HCT116 (cell line): ENCODE measurements around the gene HMGXB3. TPM values are rescaled to one million over a fixed set of nuclear protein-coding genes. Genes with fewer than 3 reads are reported as not detected.

Experiments used
- ATAC-seq: fragments of 200-7000 bp; cut with Tn5 transposase; 2 replicates; pipeline ENCODE4 v1.9.1; 2020; ENCODE audit warnings: mild to moderate bottlenecking, moderate library complexity
- BruUV-seq: library from RNA; stranded (reverse); fragments of 400-500 nt; replicated peaks from 2 replicates; lab custom pipeline; 2021; lab: Mats Ljungman, UMichigan
- CTCF ChIA-PET: fragments of 300-600 bp; sonication (Branson Sonifier 250); formaldehyde crosslinking; loops from one replicate; lab custom pipeline; 2021; ENCODE audit warnings: antibody characterized with exemption; lab: Charles Lee
- POLR2A ChIA-PET: fragments of 300-600, 350-600 bp; sonication (Branson Sonifier 250); formaldehyde crosslinking; loops from one replicate; lab custom pipeline; 2021; ENCODE audit warnings: antibody characterized with exemption; lab: Charles Lee
- RAD21 ChIA-PET, 2 experiments: fragments of 300-600 bp; sonication (Branson Sonifier 250); formaldehyde crosslinking; loops; one replicate each; lab custom pipeline; 2023; ENCODE audit warnings: low total read pairs in 2 of 2; ENCODE audit not compliant: uncharacterized antibody in 2 of 2, unreplicated experiment in 2 of 2, low non-redundant PET in 1 of 2; lab: Charles Lee
- DNase-seq: peaks from one replicate; pipeline ENCODE4 v3.0.0-alpha.2; 2010; ENCODE audit warnings: low read depth, low spot score
- H2AFZ ChIP-seq: fragments of 200-600 bp; shearing (Covaris generic), sonication (generic); 2 replicates; pipeline ENCODE4 v1.6.1; 2017; ENCODE audit warnings: low read depth, mixed run types, mixed read lengths, antibody characterized with exemption, low read length; ENCODE audit not compliant: poor library complexity, severe bottlenecking
- H3K27ac ChIP-seq: 2 replicates; pipeline ENCODE4 v1.5.1; 2012; ENCODE audit warnings: low read depth, low read length
- H3K27me3 ChIP-seq: fragments of 200-600 bp; sonication (generic); 2 replicates; pipeline ENCODE4 v1.6.1; 2016; ENCODE audit warnings: mixed run types, low read length, mixed read lengths; ENCODE audit not compliant: insufficient read depth
- H3K36me3 ChIP-seq, 2 experiments: fragments of 200-500 bp in 1 of 2; fragments of 200-600 bp in 1 of 2; sonication (Bioruptor generic) in 1 of 2; sonication (generic) in 1 of 2; 2 replicates each; pipeline versions ENCODE4 v1.5.1 to v1.6.1; 2014 to 2016; ENCODE audit warnings: low read length in 2 of 2, inconsistent platforms in 1 of 2, mixed read lengths in 1 of 2, mixed run types in 1 of 2; ENCODE audit not compliant: insufficient read depth in 2 of 2, control insufficient read depth in 1 of 2
- H3K4me1 ChIP-seq, 2 experiments: fragments of 200-600 bp in 1 of 2; sonication (generic) in 1 of 2; 2 replicates each; pipeline versions ENCODE4 v1.5.1 to v1.6.1; 2012 to 2017; ENCODE audit warnings: low read length in 2 of 2, inconsistent platforms in 1 of 2, mild to moderate bottlenecking in 1 of 2, mixed read lengths in 1 of 2, mixed run types in 1 of 2, moderate library complexity in 1 of 2; ENCODE audit not compliant: insufficient read depth in 2 of 2, control insufficient read depth in 1 of 2
- H3K4me2 ChIP-seq: fragments of 200-600 bp; sonication (generic); 2 replicates; pipeline ENCODE4 v1.6.1; 2017; ENCODE audit warnings: mixed run types, low read length, mixed read lengths
- H3K4me3 ChIP-seq, 2 experiments: fragments of 200-600 bp in 1 of 2; sonication (generic) in 1 of 2; replicated peaks in 1 of 2; 2 replicates each; pipeline ENCODE4 v1.5.1; 2011 to 2016; ENCODE audit warnings: low read length in 2 of 2, control low read depth in 1 of 2, low read depth in 1 of 2, mild to moderate bottlenecking in 1 of 2, mixed read lengths in 1 of 2, mixed run types in 1 of 2
- H3K79me2 ChIP-seq: fragments of 200-600 bp; sonication (generic); 2 replicates; pipeline ENCODE4 v1.6.1; 2017; ENCODE audit warnings: mild to moderate bottlenecking, mixed run types, low read length, moderate library complexity, mixed read lengths; ENCODE audit not compliant: insufficient read depth
- H3K9ac ChIP-seq: fragments of 200-600 bp; sonication (generic); 2 replicates; pipeline ENCODE4 v1.6.1; 2016; ENCODE audit warnings: low read length, mixed read lengths
- H3K9me2 ChIP-seq: fragments of 200-600 bp; sonication (generic), shearing (Covaris generic); 2 replicates; pipeline ENCODE4 v1.6.1; 2017; ENCODE audit warnings: mixed run types, mild to moderate bottlenecking, moderate library complexity; ENCODE audit not compliant: insufficient read depth
- H3K9me3 ChIP-seq, 2 experiments: fragments of 200-500 bp in 1 of 2; fragments of 200-600 bp in 1 of 2; sonication (Bioruptor generic) in 1 of 2; sonication (generic) in 1 of 2; 2 replicates each; pipeline ENCODE4 v1.6.1; 2014 to 2017; ENCODE audit warnings: low read length in 2 of 2, mixed read lengths in 2 of 2, inconsistent platforms in 1 of 2, low read depth in 1 of 2, mild to moderate bottlenecking in 1 of 2, mixed run types in 1 of 2, moderate library complexity in 1 of 2; ENCODE audit not compliant: control insufficient read depth in 1 of 2, insufficient read depth in 1 of 2
- H4K20me1 ChIP-seq: fragments of 200-600 bp; sonication (generic), shearing (Covaris generic); 2 replicates; pipeline ENCODE4 v1.6.1; 2017; ENCODE audit warnings: mixed run types, mild to moderate bottlenecking, moderate library complexity; ENCODE audit not compliant: insufficient read depth
- CEBPB ChIP-seq: IDR thresholded peaks from 2 replicates; pipeline ENCODE4 v1.6.1; 2012; ENCODE audit warnings: low read depth
- EGR1 ChIP-seq: IDR thresholded peaks from 2 replicates; pipeline ENCODE4 v1.6.1; 2012; ENCODE audit warnings: low read depth
- ELF1 ChIP-seq: IDR thresholded peaks from 2 replicates; pipeline ENCODE4 v1.6.1; 2012; ENCODE audit warnings: low read depth, borderline replicate concordance
- EZH2 ChIP-seq: fragments of 200-600 bp; sonication (generic); IDR thresholded peaks from 2 replicates; pipeline ENCODE4 v1.6.1; 2017; ENCODE audit warnings: antibody characterized with exemption, mixed run types
- POLR2A ChIP-seq: IDR thresholded peaks from 2 replicates; pipeline ENCODE4 v1.7.0; 2011; ENCODE audit warnings: borderline replicate concordance; ENCODE audit not compliant: insufficient read depth, insufficient read length; ENCODE audit errors: extremely low read depth
- RAD21 ChIP-seq: IDR thresholded peaks from 2 replicates; pipeline ENCODE4 v1.6.1; 2012; ENCODE audit warnings: low read depth, mild to moderate bottlenecking
- SP1 ChIP-seq: IDR thresholded peaks from 2 replicates; pipeline ENCODE4 v1.6.1; 2012; ENCODE audit warnings: low read depth
- TCF7L2 ChIP-seq: IDR thresholded peaks from 2 replicates; pipeline ENCODE4 v1.7.0; 2011; ENCODE audit warnings: borderline replicate concordance, inconsistent platforms; ENCODE audit not compliant: insufficient read depth, insufficient read length; ENCODE audit errors: extremely low read depth
- YY1 ChIP-seq: IDR thresholded peaks from 2 replicates; pipeline ENCODE4 v1.6.1; 2011; ENCODE audit warnings: low read length, low read depth, moderate library complexity, mild to moderate bottlenecking; ENCODE audit not compliant: insufficient replicate concordance; ENCODE audit errors: extremely low read depth
- ZFX ChIP-seq: fragments of 450-650 bp; IDR thresholded peaks from 2 replicates; pipeline ENCODE4 v1.6.1; 2017
- ZNF274 ChIP-seq: fragments of 200-500 bp; sonication (Bioruptor generic); IDR thresholded peaks from 2 replicates; pipeline ENCODE4 v1.6.1; 2014; ENCODE audit warnings: mild to moderate bottlenecking, low read depth, low read length, inconsistent platforms
- intact Hi-C: fragments of 100-400 bp; cut with micrococcal nuclease; formaldehyde crosslinking; loops from 2 replicates; pipeline ENCODE4 v1.10.0; 2022
- total RNA-seq: library from RNA; stranded (reverse); gene quantifications from one replicate; pipeline ENCODE4 v1.2.1, GENCODE V29; 2021; ENCODE audit not compliant: unreplicated experiment
- TF ChIP-seq, protein P1 (sequence below): IDR thresholded peaks from 2 replicates; pipeline ENCODE4 v1.6.1; 2012
- TF ChIP-seq, protein P2 (sequence below): IDR thresholded peaks from 2 replicates; pipeline ENCODE4 v1.6.1; 2012
- TF ChIP-seq, protein P3 (sequence below): IDR thresholded peaks from 2 replicates; pipeline ENCODE4 v1.6.1; 2011; ENCODE audit warnings: mild to moderate bottlenecking, low read length, moderate library complexity; ENCODE audit not compliant: insufficient replicate concordance; ENCODE audit errors: extremely low read depth
- TF ChIP-seq, protein P4 (sequence below), 3 experiments: fragments of 200-600 bp in 1 of 3; sonication (generic) in 1 of 3; IDR thresholded peaks in 2 of 3; conservative IDR thresholded peaks in 1 of 3; 2 replicates each; pipeline ENCODE4 v1.5.1; 2012 to 2017; ENCODE audit warnings: low read depth in 2 of 3, low read length in 2 of 3, antibody characterized with exemption in 1 of 3, borderline replicate concordance in 1 of 3, control low read depth in 1 of 3, mild to moderate bottlenecking in 1 of 3, mixed read lengths in 1 of 3, mixed run types in 1 of 3, moderate library complexity in 1 of 3; ENCODE audit not compliant: insufficient read depth in 1 of 3

Gene HMGXB3
- total RNA-seq, 1 experiment from 2014 or later = 41.8 TPM

DNA sequence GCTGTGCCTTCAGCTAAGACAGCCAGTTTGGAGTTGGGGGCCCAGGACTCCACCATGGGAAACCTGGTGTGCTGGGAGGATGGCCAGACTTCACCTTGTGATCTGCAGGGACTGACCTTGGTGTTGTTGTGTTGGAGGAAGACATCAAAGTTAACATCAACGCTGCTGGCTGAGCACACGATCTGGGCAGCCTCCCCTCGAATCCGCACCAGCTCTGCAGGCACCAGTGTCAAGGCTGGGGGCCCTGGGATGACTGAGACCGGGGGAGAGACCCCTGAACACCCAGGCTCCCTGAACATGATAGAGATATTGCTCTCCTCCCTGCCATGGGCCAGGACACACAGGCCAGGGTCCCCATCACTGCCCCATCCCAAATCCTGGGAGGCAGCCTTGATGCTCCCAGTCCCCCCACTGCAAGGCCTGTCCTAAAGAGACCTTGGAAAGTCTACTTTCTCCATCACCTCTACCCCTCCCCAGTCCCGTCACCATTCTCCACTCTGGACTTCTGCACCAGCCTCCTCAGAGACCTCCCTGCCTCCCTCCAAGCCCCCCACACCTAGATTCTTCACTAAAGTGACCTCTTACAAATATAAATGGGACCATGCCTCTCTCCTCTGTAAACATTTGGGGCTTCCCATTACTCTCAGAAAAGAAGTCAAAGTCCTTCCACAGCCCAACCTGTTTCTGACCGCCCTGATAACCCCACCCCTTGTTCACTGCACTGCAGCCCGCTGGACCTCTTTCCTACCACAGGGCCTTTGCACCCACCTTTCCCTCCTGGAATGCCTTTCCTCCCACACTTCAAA is 77.7 kb downstream of the HMGXB3 start:
- no peaks in the 10 kb centered on the region for H3K4me1 ChIP-seq
- no peak overlapping the region for H3K27ac ChIP-seq
- H3K27me3 ChIP-seq = no peaks in the 10 kb centered on the region; the same call in 1 of the 2 replicates
- ChIA-PET CTCF (no interaction called here), RAD21 (no interaction called here), POLR2A (no interaction called here)
- H3K9me3 ChIP-seq = no peaks in the 10 kb centered on the region
- H3K79me2 ChIP-seq = no peaks in the 10 kb centered on the region
- no peak overlapping the region for H3K9ac ChIP-seq
- no peak overlapping the region for H3K4me3 ChIP-seq
- H3K4me2 ChIP-seq = no peak overlapping the region
- DNase-seq = no peak
- H4K20me1 ChIP-seq = no peaks in the 10 kb centered on the region
- H3K9me2 ChIP-seq = no peaks in the 10 kb centered on the region
- H2AFZ ChIP-seq = no peak overlapping the region
- intact Hi-C loops = no loop called here
- no peaks in the 10 kb centered on the region for H3K36me3 ChIP-seq
- no peak for ATAC-seq
- BruUV-seq = no TSS peak
- TF ChIP-seq CEBPB (no peak), RAD21 (no peak), TCF7L2 (no peak), EGR1 (no peak), ZFX (no peak), EZH2 (no peak), ELF1 (no peak), YY1 (no peak), SP1 (no peak), POLR2A (no peak), ZNF274 (no peak)
- TF ChIP-seq, protein P1, sequence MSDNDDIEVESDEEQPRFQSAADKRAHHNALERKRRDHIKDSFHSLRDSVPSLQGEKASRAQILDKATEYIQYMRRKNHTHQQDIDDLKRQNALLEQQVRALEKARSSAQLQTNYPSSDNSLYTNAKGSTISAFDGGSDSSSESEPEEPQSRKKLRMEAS = no peak
- TF ChIP-seq, protein P2, sequence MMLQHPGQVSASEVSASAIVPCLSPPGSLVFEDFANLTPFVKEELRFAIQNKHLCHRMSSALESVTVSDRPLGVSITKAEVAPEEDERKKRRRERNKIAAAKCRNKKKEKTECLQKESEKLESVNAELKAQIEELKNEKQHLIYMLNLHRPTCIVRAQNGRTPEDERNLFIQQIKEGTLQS = no peak
- TF ChIP-seq, protein P3, sequence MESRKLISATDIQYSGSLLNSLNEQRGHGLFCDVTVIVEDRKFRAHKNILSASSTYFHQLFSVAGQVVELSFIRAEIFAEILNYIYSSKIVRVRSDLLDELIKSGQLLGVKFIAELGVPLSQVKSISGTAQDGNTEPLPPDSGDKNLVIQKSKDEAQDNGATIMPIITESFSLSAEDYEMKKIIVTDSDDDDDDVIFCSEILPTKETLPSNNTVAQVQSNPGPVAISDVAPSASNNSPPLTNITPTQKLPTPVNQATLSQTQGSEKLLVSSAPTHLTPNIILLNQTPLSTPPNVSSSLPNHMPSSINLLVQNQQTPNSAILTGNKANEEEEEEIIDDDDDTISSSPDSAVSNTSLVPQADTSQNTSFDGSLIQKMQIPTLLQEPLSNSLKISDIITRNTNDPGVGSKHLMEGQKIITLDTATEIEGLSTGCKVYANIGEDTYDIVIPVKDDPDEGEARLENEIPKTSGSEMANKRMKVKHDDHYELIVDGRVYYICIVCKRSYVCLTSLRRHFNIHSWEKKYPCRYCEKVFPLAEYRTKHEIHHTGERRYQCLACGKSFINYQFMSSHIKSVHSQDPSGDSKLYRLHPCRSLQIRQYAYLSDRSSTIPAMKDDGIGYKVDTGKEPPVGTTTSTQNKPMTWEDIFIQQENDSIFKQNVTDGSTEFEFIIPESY = no peak
- TF ChIP-seq, protein P4, sequence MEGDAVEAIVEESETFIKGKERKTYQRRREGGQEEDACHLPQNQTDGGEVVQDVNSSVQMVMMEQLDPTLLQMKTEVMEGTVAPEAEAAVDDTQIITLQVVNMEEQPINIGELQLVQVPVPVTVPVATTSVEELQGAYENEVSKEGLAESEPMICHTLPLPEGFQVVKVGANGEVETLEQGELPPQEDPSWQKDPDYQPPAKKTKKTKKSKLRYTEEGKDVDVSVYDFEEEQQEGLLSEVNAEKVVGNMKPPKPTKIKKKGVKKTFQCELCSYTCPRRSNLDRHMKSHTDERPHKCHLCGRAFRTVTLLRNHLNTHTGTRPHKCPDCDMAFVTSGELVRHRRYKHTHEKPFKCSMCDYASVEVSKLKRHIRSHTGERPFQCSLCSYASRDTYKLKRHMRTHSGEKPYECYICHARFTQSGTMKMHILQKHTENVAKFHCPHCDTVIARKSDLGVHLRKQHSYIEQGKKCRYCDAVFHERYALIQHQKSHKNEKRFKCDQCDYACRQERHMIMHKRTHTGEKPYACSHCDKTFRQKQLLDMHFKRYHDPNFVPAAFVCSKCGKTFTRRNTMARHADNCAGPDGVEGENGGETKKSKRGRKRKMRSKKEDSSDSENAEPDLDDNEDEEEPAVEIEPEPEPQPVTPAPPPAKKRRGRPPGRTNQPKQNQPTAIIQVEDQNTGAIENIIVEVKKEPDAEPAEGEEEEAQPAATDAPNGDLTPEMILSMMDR (IDR thresholded peaks at IDR 0.05 in 2 of 3, conservative IDR thresholded peaks at IDR 0.05 in 1 of 3; ENCODE audit: borderline replicate concordance in 1 of 3, insufficient read depth in 1 of 3, low read depth in 2 of 3, low read length in 2 of 3) = no peak
